Measurements from ENCODE around the gene DIP2C.
"Not testable (repeated sequence)": the region's sequence is repeated elsewhere in the genome, so short reads cannot be mapped to it uniquely, and the experiment has no call there.

The DIP2C gene

GRCh38 chr10:442209-442608 lies 247.3 kb downstream of the DIP2C start:
- DNase-seq (ENCODE audit: low spot score) = no peak

GRCh38 chr10:441659-442058 lies 247.8 kb downstream of the DIP2C start:
- DNase-seq (ENCODE audit: low spot score) = no peak

GRCh38 chr10:440127-440526 lies 249.3 kb downstream of the DIP2C start:
- no peak for DNase-seq (ENCODE audit: low spot score)

- no peak for DNase-seq (ENCODE audit: low spot score)
Observed at GRCh38 chr10:437698-438490, 251.6 kb downstream of the DIP2C start.

- DNase-seq (ENCODE audit: low spot score) = no peak
Observed at GRCh38 chr10:436911-437665, 252.4 kb downstream of the DIP2C start.

GRCh38 chr10:436013-436697 lies 253.3 kb downstream of the DIP2C start:
- DNase-seq (ENCODE audit: low spot score) = no peak

GRCh38 chr10:435397-435796 lies 254.1 kb downstream of the DIP2C start:
- no peak for DNase-seq (ENCODE audit: low spot score)

- no peak for DNase-seq (ENCODE audit: low spot score)
Observed at GRCh38 chr10:429696-430095, 259.8 kb downstream of the DIP2C start.

GRCh38 chr10:427761-428519 lies 261.5 kb downstream of the DIP2C start:
- DNase-seq (ENCODE audit: low spot score) = no peak

GRCh38 chr10:425365-425764 lies 264.1 kb downstream of the DIP2C start:
- DNase-seq (ENCODE audit: low spot score) = not testable (repeated sequence)

GRCh38 chr10:424724-425123 lies 264.7 kb downstream of the DIP2C start:
- DNase-seq (ENCODE audit: low spot score) = not testable (repeated sequence)

- DNase-seq (ENCODE audit: low spot score) = no peak
Observed at GRCh38 chr10:423178-423577, 266.3 kb downstream of the DIP2C start.

GRCh38 chr10:422675-423074 lies 266.8 kb downstream of the DIP2C start:
- no peak for DNase-seq (ENCODE audit: low spot score)

GRCh38 chr10:422241-422640 lies 267.2 kb downstream of the DIP2C start:
- no peak for DNase-seq (ENCODE audit: low spot score)

- DNase-seq (ENCODE audit: low spot score) = no peak
Observed at GRCh38 chr10:421170-421569, 268.3 kb downstream of the DIP2C start.

GRCh38 chr10:420154-421121 lies 269.0 kb downstream of the DIP2C start:
- DNase-seq (ENCODE audit: low spot score) = no peak

GRCh38 chr10:418894-419293 lies 270.6 kb downstream of the DIP2C start:
- no peak for DNase-seq (ENCODE audit: low spot score)

GRCh38 chr10:418226-418625 lies 271.2 kb downstream of the DIP2C start:
- DNase-seq (ENCODE audit: low spot score) = no peak

- DNase-seq (ENCODE audit: low spot score) = no peak
Observed at GRCh38 chr10:416091-416515, 273.4 kb downstream of the DIP2C start.

GRCh38 chr10:413662-414071 lies 275.8 kb downstream of the DIP2C start:
- DNase-seq (ENCODE audit: low spot score) = no peak

GRCh38 chr10:412109-412508 lies 277.4 kb downstream of the DIP2C start:
- DNase-seq (ENCODE audit: low spot score) = no peak
